GM19372 (cell line): ENCODE measurements around the gene HS3ST6.
"Not testable (repeated sequence)": the region's sequence is repeated elsewhere in the genome, so short reads cannot be mapped to it uniquely, and the experiment has no call there.

Source experiments
- ATAC-seq: cut with Tn5 transposase; IDR thresholded peaks from one replicate; pipeline ENCODE4 v1.9.1; 2021; ENCODE audit warnings: mild to moderate bottlenecking, low read depth, moderate library complexity; ENCODE audit not compliant: unreplicated experiment

Gene HS3ST6

GRCh38 chr16:1929578-1930337 lies 11.5 kb upstream of the HS3ST6 start:
- ATAC-seq = peak; percentile 79

- ATAC-seq = no peak
Measured at GRCh38 chr16:1929105-1929504, 10.9 kb upstream of the HS3ST6 start.

- ATAC-seq = no peak
Measured at GRCh38 chr16:1926271-1926670, 8.1 kb upstream of the HS3ST6 start.

GRCh38 chr16:1924095-1924494 lies 5.9 kb upstream of the HS3ST6 start:
- no peak for ATAC-seq

- ATAC-seq = no peak
Measured at GRCh38 chr16:1923299-1924034, 5.3 kb upstream of the HS3ST6 start.

GRCh38 chr16:1922357-1922756 lies 4.1 kb upstream of the HS3ST6 start:
- no peak for ATAC-seq

GRCh38 chr16:1920727-1921171 lies 2.5 kb upstream of the HS3ST6 start:
- ATAC-seq = no peak

- ATAC-seq = not testable (repeated sequence)
Measured at GRCh38 chr16:1920122-1920521, 1.9 kb upstream of the HS3ST6 start.

GRCh38 chr16:1919327-1919998 lies 1.2 kb upstream of the HS3ST6 start:
- no peak for ATAC-seq

- ATAC-seq = no peak
Measured at GRCh38 chr16:1917665-1918350, 407 bp downstream of the HS3ST6 start.

- no peak for ATAC-seq
Measured at GRCh38 chr16:1917056-1917664, 1.1 kb downstream of the HS3ST6 start.

- ATAC-seq = no peak
Measured at GRCh38 chr16:1916640-1916990, 1.6 kb downstream of the HS3ST6 start.

- no peak for ATAC-seq
Measured at GRCh38 chr16:1915732-1916639, 2.2 kb downstream of the HS3ST6 start.

- ATAC-seq = no peak
Measured at GRCh38 chr16:1914988-1915387, 3.2 kb downstream of the HS3ST6 start.

GRCh38 chr16:1914084-1914608 lies 4.1 kb downstream of the HS3ST6 start:
- no peak for ATAC-seq

GRCh38 chr16:1913327-1914083 lies 4.7 kb downstream of the HS3ST6 start:
- no peak for ATAC-seq

- no peak for ATAC-seq
Measured at GRCh38 chr16:1912215-1912543, 6.0 kb downstream of the HS3ST6 start.

GRCh38 chr16:1911467-1912214 lies 6.6 kb downstream of the HS3ST6 start:
- no peak for ATAC-seq
